OCI-M2 (cell line): ENCODE measurements around the gene ITGAL.
A peak's percentile ranks its signal among the peaks of the same experiment; 100 is the strongest.

Experiments
- DNase-seq: peaks from one replicate; lab custom pipeline; 2025; ENCODE audit not compliant: unreplicated experiment; lab: John Stamatoyannopoulos, UW

ITGAL gene

DNA sequence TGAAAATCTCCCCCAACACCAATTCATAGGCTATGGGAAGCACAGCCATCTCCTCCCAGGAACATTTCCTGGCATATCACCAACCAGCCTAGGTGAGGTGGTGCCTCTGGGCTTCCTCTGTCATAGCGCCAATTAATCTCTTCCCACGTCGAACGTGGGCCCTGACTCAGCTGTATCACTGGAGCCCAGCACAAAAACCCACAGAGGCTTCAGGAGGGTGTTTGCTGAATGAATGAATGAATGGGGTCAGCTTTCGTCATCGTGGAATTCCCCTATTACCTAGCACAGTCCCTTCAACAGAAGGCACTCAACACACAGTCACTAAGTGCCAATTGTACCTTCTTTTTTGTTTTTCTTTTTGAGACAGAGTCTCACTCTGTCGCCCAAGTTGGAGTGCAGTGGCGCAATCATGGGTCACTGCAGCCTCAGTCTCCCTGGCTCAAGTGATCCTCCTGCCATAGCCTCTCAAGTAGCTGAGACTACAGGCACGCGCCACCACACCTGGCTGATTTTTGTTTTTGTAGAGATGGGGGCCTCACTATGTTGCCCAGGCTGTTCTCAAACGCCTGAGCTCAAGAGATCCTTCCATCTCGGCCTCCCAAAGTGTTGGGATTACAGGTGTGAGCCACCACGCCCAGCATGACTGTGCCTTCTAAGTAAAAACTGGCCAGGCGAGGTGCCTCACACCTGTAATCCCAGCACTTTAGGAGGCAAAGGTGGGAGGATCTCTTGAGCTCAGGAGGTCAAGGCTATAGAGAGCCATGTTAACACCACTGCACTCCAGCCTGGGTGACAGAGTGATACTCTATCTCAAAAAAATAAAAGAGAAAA, 94.8 kb downstream of the ITGAL start:
- no peak for DNase-seq

DNA sequence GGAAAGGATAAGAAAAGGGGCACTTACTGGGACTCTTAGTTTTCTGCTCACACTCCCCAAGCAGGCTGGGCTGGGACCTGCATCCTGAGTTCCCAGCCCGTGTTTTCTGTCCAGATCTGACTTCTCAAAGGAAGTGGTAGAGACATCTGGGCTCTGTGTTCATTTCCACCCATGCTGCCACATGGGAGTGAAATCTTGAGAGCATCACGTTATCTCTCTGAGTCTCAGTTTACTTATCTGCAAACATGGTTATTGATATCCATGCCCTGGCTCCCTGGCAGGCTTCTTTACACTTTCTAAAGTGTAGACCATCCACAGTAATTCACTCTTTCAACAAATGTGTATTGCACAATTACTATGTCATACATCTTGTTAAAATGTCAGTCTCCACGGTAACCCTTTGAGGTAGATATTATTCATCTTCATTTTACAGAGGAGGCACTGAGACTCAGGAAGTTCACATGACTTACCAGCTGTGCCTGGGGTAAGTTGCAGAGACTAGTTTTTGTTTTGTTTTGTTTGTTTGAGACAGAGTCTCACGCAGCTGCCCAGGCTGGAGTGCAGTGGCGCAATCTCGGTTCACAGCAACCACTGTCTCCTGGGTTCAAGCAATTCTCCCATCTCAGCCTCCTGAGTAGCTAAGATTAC, 95.6 kb downstream of the ITGAL start:
- no peak for DNase-seq

DNA sequence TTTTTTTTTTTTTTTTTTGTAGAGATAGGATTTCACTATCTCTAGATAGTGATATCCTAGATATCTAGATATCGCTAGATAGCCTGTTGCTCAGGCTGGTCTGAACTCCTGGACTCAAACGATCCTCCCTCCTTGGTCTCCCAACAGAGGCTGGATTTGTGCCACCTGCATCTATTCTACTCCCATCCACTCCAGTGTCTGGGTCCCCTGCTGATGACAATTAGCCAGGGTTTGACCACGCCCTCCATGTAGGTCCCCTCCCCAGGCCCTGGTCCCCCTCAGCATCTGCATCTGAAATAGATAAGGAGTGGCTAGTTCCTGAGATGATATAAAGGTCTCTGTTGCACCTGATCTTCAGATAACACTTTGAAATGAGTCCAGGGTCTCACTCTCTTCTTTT, 96.7 kb downstream of the ITGAL start:
- no peak for DNase-seq

GRCh38 chr16:30569746-30570635, 97.4 kb downstream of the ITGAL start:
- no peak for DNase-seq

- no peak for DNase-seq
These were observed 98.3 kb downstream of the ITGAL start for GRCh38 chr16:30570636-30571444.

DNA sequence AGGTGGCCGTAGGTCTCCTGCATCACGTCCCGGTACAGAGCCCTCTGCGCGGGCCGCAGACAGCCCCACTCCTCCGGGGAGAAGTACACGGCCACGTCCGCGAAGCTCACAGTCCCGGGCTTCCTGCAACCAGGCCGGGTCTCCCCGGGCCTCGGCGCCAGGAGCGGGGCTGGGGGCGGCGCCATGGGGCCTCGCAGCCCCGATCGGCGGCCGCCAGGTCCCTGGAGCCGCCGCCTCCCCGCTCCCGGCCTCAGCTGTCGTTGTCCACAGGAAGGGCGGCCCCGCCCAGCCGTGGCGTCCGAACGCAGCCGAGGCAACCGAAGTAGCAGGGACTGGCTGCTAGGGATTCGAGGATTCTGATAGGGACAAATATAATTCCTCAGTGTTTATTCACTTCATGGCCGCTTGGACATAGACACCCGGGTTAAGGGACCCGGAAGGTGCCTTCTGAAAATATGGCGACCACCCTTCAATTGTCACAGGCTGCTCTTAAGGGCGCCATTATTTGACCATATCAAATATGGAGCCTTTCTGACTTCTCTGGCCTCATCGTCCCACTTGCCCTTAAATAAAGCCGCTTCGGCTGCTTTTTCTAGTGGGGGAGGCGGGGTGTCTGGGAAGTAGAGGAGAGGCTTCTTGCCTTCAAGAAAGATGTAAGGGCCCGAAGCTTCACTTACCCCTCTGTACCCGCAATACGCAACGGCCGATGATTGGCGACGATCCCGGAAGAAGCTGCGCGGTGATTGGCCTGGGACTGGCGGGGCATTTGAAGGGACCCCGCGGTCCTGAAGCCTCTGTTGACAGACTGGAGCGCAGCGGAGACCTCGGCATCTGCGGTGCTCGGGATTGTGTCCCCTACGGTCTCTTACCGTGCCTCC, 99.1 kb downstream of the ITGAL start, which contains the start of gene ZNF688:
ZNF688 (minus strand) TSS at position 270 of the 878 bp plus-strand sequence; CDS start at position 185, 85 bp downstream.
- peak; percentile 45 for DNase-seq
